A549 (cell line): ENCODE data around the gene TAF15. TPM values are rescaled to one million over a fixed set of nuclear protein-coding genes. Genes with fewer than 3 reads are reported as not detected.

Experiments used
- ATAC-seq, 2 experiments: fragments of 200-7000 bp in 1 of 2; fragments of >200 bp in 1 of 2; cut with Nextera tagmentation in 1 of 2; cut with Tn5 transposase in 1 of 2; 3 replicates each; pipeline versions ENCODE4 v1.8.0 to v1.9.1; 2018 to 2020; ENCODE audit warnings: mild to moderate bottlenecking in 1 of 2, moderate library complexity in 1 of 2
- CTCF ChIA-PET: fragments of 300-600 bp; sonication (Branson Sonifier 250); formaldehyde crosslinking; extraction: SDS; loops from one replicate; lab custom pipeline; 2021; ENCODE audit warnings: antibody characterized with exemption, inconsistent platforms; lab: Yijun Ruan, JAX
- POLR2A ChIA-PET: fragments of 350-600 bp; formaldehyde crosslinking; extraction: SDS; loops from one replicate; lab custom pipeline; 2021; ENCODE audit warnings: antibody characterized with exemption, inconsistent platforms; lab: Yijun Ruan, JAX
- DNase-seq, 2 experiments: peaks; one replicate each; pipeline versions ENCODE4 v3.0.0 to v3.0.0-alpha.2; 2011 to 2016; ENCODE audit warnings: low read depth in 1 of 2, low spot score in 1 of 2
- FAIRE-seq: peaks from 2 replicates; lab custom pipeline; 2011; peaks lifted over from hg19 to GRCh38; lab: Jason Lieb, UNC
- H3K27ac ChIP-seq, 2 experiments: fragments of >200 bp; sonication (Bioruptor Twin); formaldehyde crosslinking; 3 replicates each; pipeline ENCODE4 v1.5.1; 2016 to 2017
- H3K4me1 ChIP-seq: fragments of >200 bp; sonication (Bioruptor Twin); formaldehyde crosslinking; 3 replicates; pipeline ENCODE4 v1.6.1; 2016
- H3K4me2 ChIP-seq: fragments of >200 bp; sonication (Bioruptor Twin); formaldehyde crosslinking; 3 replicates; pipeline ENCODE4 v1.6.1; 2016
- H3K4me3 ChIP-seq: fragments of >200 bp; sonication (Bioruptor Twin); formaldehyde crosslinking; 3 replicates; pipeline ENCODE4 v1.5.1; 2016
- H3K9me3 ChIP-seq: fragments of >200 bp; sonication (Bioruptor Twin); formaldehyde crosslinking; 3 replicates; pipeline ENCODE4 v1.6.1; 2016
- CHD2 ChIP-seq: fragments of 150-350 bp; IDR thresholded peaks from 2 replicates; pipeline ENCODE4 v1.6.1; 2014; ENCODE audit warnings: low read length; ENCODE audit not compliant: partially characterized antibody
- EP300 ChIP-seq, 2 experiments: fragments of >200 bp; sonication (Bioruptor Twin); formaldehyde crosslinking; IDR thresholded peaks; 2 replicates in 1 of 2; 3 replicates in 1 of 2; pipeline ENCODE4 v1.6.1; 2016 to 2017
- FOSB ChIP-seq: fragments of 250-450 bp; sonication (Bioruptor Pico); IDR thresholded peaks from 2 replicates; pipeline ENCODE4 v1.5.0; 2020; ENCODE audit warnings: mild to moderate bottlenecking, moderate library complexity
- FOSL2 ChIP-seq, 2 experiments: fragments of 450-650 bp in 1 of 2; fragments of >200 bp in 1 of 2; sonication (Bioruptor Twin) in 1 of 2; formaldehyde crosslinking; IDR thresholded peaks; 2 replicates each; pipeline versions ENCODE4 v1.5.0 to v1.6.1; 2016 to 2020; ENCODE audit warnings: mild to moderate bottlenecking in 1 of 2, moderate library complexity in 1 of 2
- HEYL ChIP-seq: fragments of 250-450 bp; sonication (Bioruptor Pico); IDR thresholded peaks from 2 replicates; pipeline ENCODE4 v1.8.0; 2021; ENCODE audit warnings: mild to moderate bottlenecking, moderate library complexity
- HOXA7 ChIP-seq: fragments of 250-450 bp; sonication (Bioruptor Pico); IDR thresholded peaks from 2 replicates; pipeline ENCODE4 v1.5.0; 2020; ENCODE audit warnings: mild to moderate bottlenecking, moderate library complexity
- JUN ChIP-seq, 2 experiments: fragments of >200 bp; sonication (Bioruptor Twin); formaldehyde crosslinking; IDR thresholded peaks; 2 replicates in 1 of 2; 3 replicates in 1 of 2; pipeline ENCODE4 v1.6.1; 2016 to 2017
- KDM1A ChIP-seq: fragments of 200-600 bp; sonication (generic); IDR thresholded peaks from 2 replicates; pipeline ENCODE4 v1.6.1; 2016; ENCODE audit warnings: low read depth, mild to moderate bottlenecking
- KDM5A ChIP-seq: fragments of 200-600 bp; sonication (generic); IDR thresholded peaks from 2 replicates; pipeline ENCODE4 v1.6.1; 2016; ENCODE audit warnings: antibody characterized with exemption, mild to moderate bottlenecking
- MAX ChIP-seq: IDR thresholded peaks from 2 replicates; pipeline ENCODE4 v1.6.1; 2012
- MYC ChIP-seq: IDR thresholded peaks from 2 replicates; pipeline ENCODE4 v1.6.1; 2012; ENCODE audit warnings: mild to moderate bottlenecking, inconsistent platforms, low read length, improper control_type of control experiment, borderline replicate concordance
- NR3C1 ChIP-seq: fragments of >200 bp; sonication (Bioruptor Twin); formaldehyde crosslinking; IDR thresholded peaks from 3 replicates; pipeline ENCODE4 v1.6.1; 2017
- PHF8 ChIP-seq: fragments of 200-600 bp; sonication (generic); IDR thresholded peaks from 2 replicates; pipeline ENCODE4 v1.6.1; 2016; ENCODE audit warnings: low read depth, mild to moderate bottlenecking, antibody characterized with exemption, moderate library complexity, borderline replicate concordance
- RNF2 ChIP-seq: fragments of 200-600 bp; sonication (generic); IDR thresholded peaks from 2 replicates; pipeline ENCODE4 v1.6.1; 2016; ENCODE audit warnings: low read depth, mild to moderate bottlenecking, antibody characterized with exemption, moderate library complexity, borderline replicate concordance
- ZFP36 ChIP-seq: fragments of 450-650 bp; IDR thresholded peaks from 2 replicates; pipeline ENCODE4 v1.6.1; 2014; ENCODE audit warnings: borderline replicate concordance; ENCODE audit not compliant: partially characterized antibody
- ZSCAN20 ChIP-seq: fragments of 250-450 bp; sonication (Bioruptor Pico); IDR thresholded peaks from 2 replicates; pipeline ENCODE4 v1.8.0; 2022; ENCODE audit warnings: mild to moderate bottlenecking, moderate library complexity
- WGBS: methylation state at CpG from one replicate; pipeline ENCODE4 v1.1.6; 2017; ENCODE audit errors: missing lambda C conversion rate; 5-methylcytosine and 5-hydroxymethylcytosine counted together
- polyA plus RNA-seq, 4 experiments: library from polyadenylated mRNA; depleted of rRNA in 3 of 4; stranded (reverse); fragments of >200 nt; fragmentation: RNase III in 1 of 4; extraction: RNeasy Plus Mini Kit Qiagen cat#74134 plus additional on column Dnase treatment in 1 of 4; gene quantifications; 2 replicates in 3 of 4; 3 replicates in 1 of 4; pipeline ENCODE4 v1.2.3, GENCODE V29; 2011 to 2017
- TF ChIP-seq, protein P1 (sequence below): fragments of 150-350 bp; IDR thresholded peaks from 2 replicates; pipeline ENCODE4 v1.6.1; 2014; ENCODE audit warnings: low read depth, mild to moderate bottlenecking, low read length
- TF ChIP-seq, protein P2 (sequence below): fragments of 450-650 bp; IDR thresholded peaks from 2 replicates; pipeline ENCODE4 v1.6.1; 2014; ENCODE audit warnings: antibody characterized with exemption

TAF15 gene
- polyA plus RNA-seq, 2 of the 4 experiments (the other 2 are of a cell fraction), result 130 to 544 TPM

GRCh38 chr17:35864853-35865252 lies 55.6 kb downstream of the TAF15 start:
- H3K4me2 ChIP-seq, result no peak overlapping the region
- ATAC-seq (no peak), FAIRE-seq (no peak), DNase-seq (no peak)
- ChIA-PET CTCF (interaction anchor here (0.9 to 6.3 kb wide), 3 partner anchors 13 to 60 kb away, joined by 3 to 41 read pairs (median 5); no protein-coding TSS in a partner anchor), POLR2A (no interaction called here)
- peaks cover 9% of the 10 kb centered on the region; the same call in 2 of the 3 replicates for H3K4me1 ChIP-seq
- no peak overlapping the region for H3K27ac ChIP-seq
- 90% methylated on average over 7 of the region's 7 CpGs for WGBS
- no peaks in the 10 kb centered on the region for H3K9me3 ChIP-seq
- TF ChIP-seq RNF2, result no peak
- TF ChIP-seq, protein P1, sequence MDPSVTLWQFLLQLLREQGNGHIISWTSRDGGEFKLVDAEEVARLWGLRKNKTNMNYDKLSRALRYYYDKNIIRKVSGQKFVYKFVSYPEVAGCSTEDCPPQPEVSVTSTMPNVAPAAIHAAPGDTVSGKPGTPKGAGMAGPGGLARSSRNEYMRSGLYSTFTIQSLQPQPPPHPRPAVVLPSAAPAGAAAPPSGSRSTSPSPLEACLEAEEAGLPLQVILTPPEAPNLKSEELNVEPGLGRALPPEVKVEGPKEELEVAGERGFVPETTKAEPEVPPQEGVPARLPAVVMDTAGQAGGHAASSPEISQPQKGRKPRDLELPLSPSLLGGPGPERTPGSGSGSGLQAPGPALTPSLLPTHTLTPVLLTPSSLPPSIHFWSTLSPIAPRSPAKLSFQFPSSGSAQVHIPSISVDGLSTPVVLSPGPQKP, result no peak
- TF ChIP-seq JUN (IDR thresholded peaks at IDR 0.05), result no peak
- no peak for TF ChIP-seq KDM5A
- no peak for TF ChIP-seq ZFP36
- no peak for TF ChIP-seq NR3C1
- no peak for TF ChIP-seq HOXA7 (CRISPR knock-in tag)
- TF ChIP-seq KDM1A, result no peak
- no peak for TF ChIP-seq MAX
- no peak for TF ChIP-seq EP300 (IDR thresholded peaks at IDR 0.05)
- no peak for TF ChIP-seq ZSCAN20 (CRISPR knock-in tag)
- TF ChIP-seq, protein P2, sequence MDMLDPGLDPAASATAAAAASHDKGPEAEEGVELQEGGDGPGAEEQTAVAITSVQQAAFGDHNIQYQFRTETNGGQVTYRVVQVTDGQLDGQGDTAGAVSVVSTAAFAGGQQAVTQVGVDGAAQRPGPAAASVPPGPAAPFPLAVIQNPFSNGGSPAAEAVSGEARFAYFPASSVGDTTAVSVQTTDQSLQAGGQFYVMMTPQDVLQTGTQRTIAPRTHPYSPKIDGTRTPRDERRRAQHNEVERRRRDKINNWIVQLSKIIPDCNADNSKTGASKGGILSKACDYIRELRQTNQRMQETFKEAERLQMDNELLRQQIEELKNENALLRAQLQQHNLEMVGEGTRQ, result no peak
- no peak for TF ChIP-seq CHD2
- no peak overlapping the region for H3K4me3 ChIP-seq

GRCh38 chr17:35865412-35866340 lies 56.4 kb downstream of the TAF15 start:
- 58% methylated on average over 3 of the region's 3 CpGs for WGBS
- TF ChIP-seq FOSL2 (IDR thresholded peaks at IDR 0.05) (no peak), FOSL2 (CRISPR knock-in tag; IDR thresholded peaks at IDR 0.05) (peak; percentile 10; the same call in 1 of the 2 replicates), JUN (IDR thresholded peaks at IDR 0.05) (no peak)
- TF ChIP-seq, all 56 proteins: peak for 1

GRCh38 chr17:35866341-35866950 lies 57.2 kb downstream of the TAF15 start:
- 82% methylated on average over 1 of the region's 1 CpG for WGBS
- Histone ChIP-seq H3K4me3 (no peak overlapping the region), H3K4me1 (peaks cover 9% of the 10 kb centered on the region; the same call in 2 of the 3 replicates), H3K9me3 (no peaks in the 10 kb centered on the region), H3K27ac (peak overlapping the region in 1 of 2 experiments; percentile 15; a peak in 1 of 6 replicates), H3K4me2 (no peak overlapping the region)
- POLR2A ChIA-PET, result interaction anchor here (0.6 kb wide), 1 partner anchor 88 kb away, joined by 3 read pairs; no protein-coding TSS in a partner anchor
- FAIRE-seq (no peak), DNase-seq (no peak), ATAC-seq (no peak)
- TF ChIP-seq MYC (no peak), JUN (IDR thresholded peaks at IDR 0.05) (no peak), PHF8 (no peak), FOSB (no peak), HEYL (CRISPR knock-in tag) (no peak)
- CTCF ChIA-PET, result interaction anchor here (0.6 to 6.3 kb wide), 4 partner anchors 12 to 855 kb away, joined by 3 to 41 read pairs (median 4); no protein-coding TSS in a partner anchor

More at GRCh38 chr17:35865412-35866340, 56.4 kb downstream of the TAF15 start:
- DNase-seq (no peak), ATAC-seq (no peak), FAIRE-seq (no peak)
- Histone ChIP-seq H3K4me1 (peaks cover 9% of the 10 kb centered on the region; the same call in 2 of the 3 replicates), H3K4me2 (no peak overlapping the region), H3K27ac (no peak overlapping the region), H3K4me3 (no peak overlapping the region), H3K9me3 (no peaks in the 10 kb centered on the region)
- CTCF ChIA-PET, result interaction anchor here (0.6 to 6.3 kb wide), 5 partner anchors 11 to 854 kb away, joined by 3 to 41 read pairs (median 3); no protein-coding TSS in a partner anchor
- POLR2A ChIA-PET, result interaction anchor here (0.6 kb wide), 1 partner anchor 89 kb away, joined by 3 read pairs; no protein-coding TSS in a partner anchor
